ENCODE results near the gene RPS6KA2. TPM values are rescaled to one million over a fixed set of nuclear protein-coding genes. Genes with fewer than 3 reads are reported as not detected.

The RPS6KA2 gene
- total RNA-seq, 3 donors from 2014 or later: 2.8 to 6.2 (median 6.0) TPM

GRCh38 chr6:166661327-166662085 is 34.5 kb upstream of the RPS6KA2 start:
- H3K4me1 Mint-ChIP-seq (ENCODE audit: low read depth): peaks cover 18% of the 10 kb centered on the region
- H3K4me3 Mint-ChIP-seq: no peak overlapping the region
- no peaks in the 10 kb centered on the region for H3K36me3 Mint-ChIP-seq (ENCODE audit: insufficient read depth)
- H3K9me3 Mint-ChIP-seq: no peaks in the 10 kb centered on the region
- DNase-seq (no peak), ATAC-seq (no peak)
- peaks cover 14% of the 10 kb centered on the region for H3K27me3 Mint-ChIP-seq (ENCODE audit: low read depth)

DNA sequence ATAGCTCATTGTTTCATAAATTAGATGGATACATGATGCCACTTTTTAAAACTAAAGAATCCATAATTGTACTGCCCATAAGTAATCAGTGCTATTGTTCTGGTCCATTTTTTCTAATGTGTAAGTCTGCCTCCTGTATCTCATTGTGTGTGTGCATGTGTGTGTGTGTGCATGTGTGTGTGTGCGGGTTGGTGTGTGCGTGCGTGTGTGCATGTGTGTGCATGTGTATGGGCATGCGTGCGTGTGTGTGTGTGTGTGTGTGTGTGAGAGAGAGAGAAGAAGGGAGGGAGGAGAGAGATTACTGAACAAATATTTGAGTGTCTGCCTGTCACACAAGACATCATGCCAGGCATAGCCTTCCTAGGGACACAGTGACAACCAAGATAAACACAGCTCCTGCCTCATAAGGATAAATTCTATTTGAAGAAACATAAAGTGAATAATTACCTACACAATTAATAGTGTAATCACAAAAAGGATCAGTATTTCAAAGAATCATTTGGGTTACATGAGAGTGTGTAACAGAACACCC is 33.2 kb upstream of the RPS6KA2 start:
- Mint-ChIP-seq H3K36me3 (ENCODE audit: insufficient read depth) (no peaks in the 10 kb centered on the region), H3K4me1 (ENCODE audit: low read depth) (peaks cover 18% of the 10 kb centered on the region), H3K4me3 (no peak overlapping the region), H3K9me3 (no peaks in the 10 kb centered on the region), H3K27me3 (ENCODE audit: low read depth) (peaks cover 15% of the 10 kb centered on the region)
- no peak for ATAC-seq
- no peak for DNase-seq

DNA sequence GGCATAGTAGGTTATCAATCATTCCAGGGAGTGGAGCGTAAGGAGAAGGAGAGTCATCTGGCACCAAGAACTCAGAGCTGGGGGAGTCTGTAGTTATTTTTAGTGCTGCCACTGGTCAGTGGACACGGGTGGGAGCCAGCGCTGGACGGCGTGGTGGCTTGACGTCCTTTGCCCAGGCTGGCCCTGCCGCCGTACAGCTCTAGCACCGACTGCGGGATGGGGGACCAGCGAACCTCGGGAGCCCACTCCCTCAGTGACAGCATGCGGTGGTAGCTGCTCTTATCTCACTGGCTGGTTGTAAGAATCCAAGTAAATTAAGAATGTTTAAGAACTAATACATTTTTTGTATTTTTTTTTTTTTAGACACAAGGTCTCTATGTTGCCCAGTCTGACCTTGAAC is 32.5 kb upstream of the RPS6KA2 start:
- no peaks in the 10 kb centered on the region for H3K36me3 Mint-ChIP-seq (ENCODE audit: insufficient read depth)
- no peak for ATAC-seq

DNA sequence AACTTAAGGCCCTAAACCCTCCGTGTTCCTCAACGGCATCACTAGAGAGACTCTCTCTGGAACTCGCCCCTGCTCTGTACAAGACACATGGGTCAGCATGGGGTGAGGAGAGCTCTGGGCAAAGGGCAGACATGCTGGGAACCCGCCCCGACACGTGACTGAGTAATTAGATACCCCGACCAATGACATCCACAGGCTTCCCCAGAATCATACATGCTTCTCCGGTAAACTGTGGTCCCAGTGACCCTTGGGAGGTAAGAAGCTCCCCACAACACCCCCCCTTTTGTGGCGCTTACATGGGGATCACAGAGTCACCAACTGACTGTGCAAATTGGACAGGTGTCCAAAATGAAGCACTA is 31.7 kb upstream of the RPS6KA2 start:
- ATAC-seq: no peak

More for the DNA sequence above, 32.5 kb upstream of the RPS6KA2 start:
- H3K27me3 Mint-ChIP-seq (ENCODE audit: low read depth): peaks cover 15% of the 10 kb centered on the region
- no peak overlapping the region for H3K4me3 Mint-ChIP-seq
- no peaks in the 10 kb centered on the region for H3K9me3 Mint-ChIP-seq
- H3K4me1 Mint-ChIP-seq (ENCODE audit: low read depth): peaks cover 18% of the 10 kb centered on the region
- no peak for DNase-seq

DNA sequence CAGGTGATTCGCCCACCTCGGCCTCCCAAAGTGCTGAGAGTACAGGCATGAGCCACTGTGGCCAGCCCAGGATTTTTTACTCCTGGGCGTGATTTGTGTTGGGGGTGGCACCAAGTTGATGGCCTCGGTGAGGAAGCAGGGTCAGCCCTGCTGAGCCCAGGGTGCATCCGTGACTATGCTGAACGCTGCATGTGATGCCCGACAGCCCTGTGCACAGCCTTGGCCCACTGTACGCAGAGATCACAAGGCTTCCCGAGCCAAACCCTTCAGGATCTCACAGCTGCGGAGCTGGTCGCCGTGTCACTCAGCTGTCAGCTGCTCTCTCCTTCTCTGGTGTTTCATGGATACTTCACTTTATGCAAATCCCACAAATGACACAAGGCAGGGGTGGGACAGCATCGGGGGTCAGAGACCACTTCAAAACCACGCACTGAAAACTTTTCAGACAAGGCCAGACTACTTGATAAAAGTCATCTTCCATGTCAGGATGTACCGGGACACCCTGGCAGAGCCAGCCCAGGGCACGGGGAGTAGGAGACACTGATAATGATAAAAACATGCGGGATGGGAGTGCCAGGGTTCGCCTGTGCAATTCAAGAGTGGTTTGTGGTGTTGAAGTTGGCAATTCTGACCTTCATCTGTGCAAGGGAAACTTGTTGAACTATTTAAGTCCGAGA is 31.2 kb upstream of the RPS6KA2 start:
- no peak for ATAC-seq
- Mint-ChIP-seq H3K4me3 (no peak overlapping the region), H3K9me3 (no peaks in the 10 kb centered on the region)

More for the DNA sequence above, 31.7 kb upstream of the RPS6KA2 start:
- no peak for DNase-seq
- Mint-ChIP-seq H3K9me3 (no peaks in the 10 kb centered on the region), H3K36me3 (ENCODE audit: insufficient read depth) (no peaks in the 10 kb centered on the region), H3K4me1 (ENCODE audit: low read depth) (peaks cover 18% of the 10 kb centered on the region), H3K4me3 (no peak overlapping the region), H3K27me3 (ENCODE audit: low read depth) (peaks cover 15% of the 10 kb centered on the region)

DNA sequence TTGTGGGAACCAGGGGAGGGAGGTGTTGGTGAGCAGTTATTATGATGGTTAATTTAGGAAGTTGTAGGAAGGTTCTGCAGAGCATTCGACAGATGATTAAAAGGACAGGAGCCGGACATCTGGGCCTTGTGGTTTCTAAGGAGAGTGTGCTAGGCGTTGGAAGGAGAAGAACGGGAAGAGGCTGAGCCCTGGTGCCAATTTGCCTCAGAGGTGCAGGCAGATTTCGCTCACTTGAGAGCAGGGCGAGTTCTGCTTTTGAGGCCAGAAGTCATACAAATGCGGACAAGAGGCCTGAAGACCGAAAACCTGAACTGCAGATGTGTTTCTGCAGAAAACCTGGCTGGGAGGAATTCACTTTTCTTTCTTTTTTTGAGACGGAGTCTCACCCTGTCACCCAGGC is 30.5 kb upstream of the RPS6KA2 start:
- H3K27me3 Mint-ChIP-seq (ENCODE audit: low read depth): peaks cover 10% of the 10 kb centered on the region
- H3K9me3 Mint-ChIP-seq: no peaks in the 10 kb centered on the region
- ATAC-seq: no peak
- no peak for DNase-seq
- H3K4me3 Mint-ChIP-seq: peak overlapping the region; percentile 50
- no peaks in the 10 kb centered on the region for H3K36me3 Mint-ChIP-seq (ENCODE audit: insufficient read depth)
- H3K4me1 Mint-ChIP-seq (ENCODE audit: low read depth): peaks cover 15% of the 10 kb centered on the region

More for the DNA sequence above, 31.2 kb upstream of the RPS6KA2 start:
- Mint-ChIP-seq H3K4me1 (ENCODE audit: low read depth) (peaks cover 15% of the 10 kb centered on the region), H3K27me3 (ENCODE audit: low read depth) (peaks cover 15% of the 10 kb centered on the region), H3K36me3 (ENCODE audit: insufficient read depth) (no peaks in the 10 kb centered on the region)
- DNase-seq: no peak

GRCh38 chr6:166656230-166657151 is 29.4 kb upstream of the RPS6KA2 start:
- no peaks in the 10 kb centered on the region for H3K36me3 Mint-ChIP-seq (ENCODE audit: insufficient read depth)
- peaks cover 15% of the 10 kb centered on the region for H3K4me1 Mint-ChIP-seq (ENCODE audit: low read depth)
- peak overlapping the region; percentile 50 for H3K4me3 Mint-ChIP-seq
- H3K27me3 Mint-ChIP-seq (ENCODE audit: low read depth): peaks cover 10% of the 10 kb centered on the region
- DNase-seq: no peak
- no peaks in the 10 kb centered on the region for H3K9me3 Mint-ChIP-seq
- no peak for ATAC-seq

- peaks cover 15% of the 10 kb centered on the region for H3K4me1 Mint-ChIP-seq (ENCODE audit: low read depth)
- no peak overlapping the region for H3K4me3 Mint-ChIP-seq
- H3K9me3 Mint-ChIP-seq: no peaks in the 10 kb centered on the region
- ATAC-seq (no peak), DNase-seq (no peak)
- H3K36me3 Mint-ChIP-seq (ENCODE audit: insufficient read depth): no peaks in the 10 kb centered on the region
- peaks cover 10% of the 10 kb centered on the region for H3K27me3 Mint-ChIP-seq (ENCODE audit: low read depth)
Measured at GRCh38 chr6:166655713-166656229, 28.7 kb upstream of the RPS6KA2 start.

- Mint-ChIP-seq H3K9me3 (no peaks in the 10 kb centered on the region), H3K36me3 (ENCODE audit: insufficient read depth) (no peaks in the 10 kb centered on the region), H3K4me3 (no peak overlapping the region), H3K27me3 (ENCODE audit: low read depth) (peaks cover 10% of the 10 kb centered on the region), H3K4me1 (ENCODE audit: low read depth) (peaks cover 15% of the 10 kb centered on the region)
- no peak for DNase-seq
- ATAC-seq: no peak
Measured at GRCh38 chr6:166655251-166655650, 28.2 kb upstream of the RPS6KA2 start.

DNA sequence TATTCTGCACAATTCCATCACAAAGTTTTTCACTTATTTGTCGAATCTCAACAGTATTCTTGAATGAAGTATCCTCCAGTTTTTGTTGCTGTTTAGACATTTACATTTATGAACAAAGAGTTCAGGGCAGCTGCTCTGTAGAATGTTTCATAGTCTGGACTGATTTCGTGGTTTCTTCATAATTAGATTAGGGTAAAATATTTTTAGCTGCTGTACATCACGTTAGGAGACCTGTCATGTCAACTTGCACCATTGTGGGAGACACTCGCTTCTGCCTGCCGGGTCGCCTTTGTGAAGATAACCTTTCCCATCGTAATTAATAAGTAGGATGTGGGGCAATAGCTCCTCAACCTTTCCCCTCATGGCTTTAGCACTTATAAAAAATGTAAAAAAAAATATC is 27.5 kb upstream of the RPS6KA2 start:
- Mint-ChIP-seq H3K4me1 (ENCODE audit: low read depth) (peaks cover 15% of the 10 kb centered on the region), H3K36me3 (ENCODE audit: insufficient read depth) (no peaks in the 10 kb centered on the region), H3K27me3 (ENCODE audit: low read depth) (peaks cover 10% of the 10 kb centered on the region), H3K4me3 (no peak overlapping the region), H3K9me3 (no peaks in the 10 kb centered on the region)
- ATAC-seq (no peak), DNase-seq (no peak)

GRCh38 chr6:166653639-166653941 is 26.5 kb upstream of the RPS6KA2 start:
- Mint-ChIP-seq H3K27me3 (ENCODE audit: low read depth) (peaks cover 10% of the 10 kb centered on the region), H3K4me3 (no peak overlapping the region), H3K4me1 (ENCODE audit: low read depth) (peaks cover 15% of the 10 kb centered on the region), H3K9me3 (no peaks in the 10 kb centered on the region), H3K36me3 (ENCODE audit: insufficient read depth) (no peaks in the 10 kb centered on the region)
- ATAC-seq: no peak
- no peak for DNase-seq

DNA sequence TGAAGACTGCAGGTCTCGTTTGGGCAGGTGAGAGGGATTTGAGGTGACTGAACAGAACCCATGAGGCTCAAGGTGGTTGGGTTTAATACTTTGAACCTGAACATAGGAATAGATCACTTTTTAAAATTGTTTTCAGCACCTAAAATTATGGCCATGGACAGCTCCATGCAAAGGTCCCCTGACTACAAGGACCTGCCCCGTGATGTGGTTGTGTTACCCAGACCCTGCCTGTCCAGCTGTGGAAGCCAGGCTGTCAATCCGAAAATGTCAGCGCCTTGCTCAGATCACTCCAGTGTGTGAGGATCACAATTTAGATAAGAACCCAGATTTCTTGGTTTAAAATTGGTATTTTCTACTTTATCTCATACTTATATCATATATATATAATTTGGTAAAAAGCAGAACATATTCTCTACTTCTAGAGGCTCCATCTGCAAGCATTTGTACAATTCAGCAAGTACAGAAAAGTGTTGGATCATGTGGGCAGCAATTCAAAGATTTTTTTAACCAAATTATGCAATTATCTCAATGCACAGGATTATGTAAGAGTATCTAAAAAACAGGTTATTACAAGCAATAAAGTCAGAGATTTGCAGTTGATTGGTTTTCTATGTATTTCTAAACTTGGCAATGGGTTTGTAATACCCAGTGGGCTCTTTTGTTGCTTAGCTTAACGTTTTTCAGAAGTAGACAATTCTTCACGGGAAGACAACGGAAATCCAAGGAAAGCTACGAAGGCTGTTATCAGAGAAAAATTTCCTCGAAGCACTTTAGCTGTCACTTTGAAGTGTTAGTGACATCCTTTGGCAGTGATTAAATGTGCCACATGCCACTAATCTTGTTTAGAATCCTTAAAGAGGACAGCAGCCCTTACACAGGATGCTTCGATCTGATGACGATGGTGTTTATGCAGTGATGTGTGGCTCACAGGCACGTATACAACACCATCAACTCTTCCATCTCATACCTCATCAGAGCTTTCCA is 24.1 kb upstream of the RPS6KA2 start:
- no peak overlapping the region for H3K4me3 Mint-ChIP-seq
- no peaks in the 10 kb centered on the region for H3K4me1 Mint-ChIP-seq (ENCODE audit: low read depth)
- no peaks in the 10 kb centered on the region for H3K27me3 Mint-ChIP-seq (ENCODE audit: low read depth)

DNA sequence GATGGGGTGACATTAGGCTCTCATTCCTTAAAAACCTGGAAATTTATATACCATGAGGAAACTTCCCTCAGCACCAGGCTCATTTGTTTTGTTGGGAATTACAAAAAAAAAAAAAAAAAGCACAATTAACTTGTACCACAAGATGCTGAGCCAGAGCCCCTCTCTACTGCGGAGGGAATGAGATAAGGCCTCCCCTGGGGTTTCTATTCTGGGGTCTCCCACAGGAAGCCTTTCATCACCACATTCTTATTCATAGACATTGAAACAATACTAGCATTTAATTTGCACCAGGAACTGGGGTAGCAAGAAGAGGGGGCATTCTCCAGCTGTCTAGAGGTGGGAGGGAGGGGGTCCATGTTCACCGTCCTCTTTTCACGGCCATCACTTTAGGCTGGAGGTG is 23.0 kb upstream of the RPS6KA2 start:
- Mint-ChIP-seq H3K9me3 (no peaks in the 10 kb centered on the region), H3K4me3 (no peak overlapping the region), H3K36me3 (ENCODE audit: insufficient read depth) (no peaks in the 10 kb centered on the region), H3K27me3 (ENCODE audit: low read depth) (no peaks in the 10 kb centered on the region), H3K4me1 (ENCODE audit: low read depth) (no peaks in the 10 kb centered on the region)
- no peak for ATAC-seq
- DNase-seq: no peak

More for the DNA sequence above, 24.1 kb upstream of the RPS6KA2 start:
- H3K9me3 Mint-ChIP-seq: no peaks in the 10 kb centered on the region
- no peaks in the 10 kb centered on the region for H3K36me3 Mint-ChIP-seq (ENCODE audit: insufficient read depth)
- DNase-seq: no peak
- no peak for ATAC-seq

All from activated T-cell treated with anti-CD3 and anti-CD28 coated beads, Interleukin-2, amount 50 U/mL, for 4 hours (primary cell).